ENCODE results near the gene LBH. TPM values are rescaled to one million over a fixed set of nuclear protein-coding genes. Genes with fewer than 3 reads are reported as not detected.

LBH gene
- polyA plus RNA-seq, 1 donor (not counting 4 experiments of a cell fraction or from before 2014, with no cell fraction given): 0.83 TPM

- DNase-seq (ENCODE audit: low read depth, low spot score) (no peak), FAIRE-seq (no peak)
- Histone ChIP-seq H2AFZ (ENCODE audit: control insufficient read depth, low read length) (no peak overlapping the region), H4K20me1 (ENCODE audit: control insufficient read depth, extremely low read depth, insufficient read depth, low read length) (no peaks in the 10 kb centered on the region), H3K27me3 (ENCODE audit: control insufficient read depth, extremely low read depth, insufficient read depth, low read length) (peaks cover 20% of the 10 kb centered on the region), H3K9me1 (ENCODE audit: control insufficient read depth, extremely low read depth, insufficient read depth, low read length) (no peaks in the 10 kb centered on the region), H3K4me1 (ENCODE audit: control insufficient read depth, extremely low read depth, insufficient read depth, low read length) (no peaks in the 10 kb centered on the region), H3K9me3 (ENCODE audit: control insufficient read depth, low read depth, low read length) (no peaks in the 10 kb centered on the region), H3K9ac (ENCODE audit: control insufficient read depth, extremely low read depth, insufficient read depth, low read length) (no peak overlapping the region), H3K36me3 (ENCODE audit: control insufficient read depth in 2 of 2, extremely low read depth in 1 of 2, insufficient read depth in 2 of 2, low read length in 2 of 2) (no peaks in the 10 kb centered on the region), H3K79me2 (ENCODE audit: control insufficient read depth, insufficient read depth, low read length) (no peaks in the 10 kb centered on the region), H3K4me3 (ENCODE audit: control insufficient read depth in 2 of 3, extremely low read depth in 1 of 3, insufficient read depth in 2 of 3, low read depth in 1 of 3, low read length in 3 of 3) (no peak overlapping the region), H3K27ac (ENCODE audit: control insufficient read depth, insufficient read depth, low read length) (no peak overlapping the region), H3K4me2 (ENCODE audit: control insufficient read depth, extremely low read depth, insufficient read depth, low read depth, low read length) (no peak overlapping the region)
- no peak for TF ChIP-seq EZH2 (IDR thresholded peaks at IDR 0.05; ENCODE audit: low read length)
- peak; percentile 84 to 97 (median 94) for TF ChIP-seq CTCF (optimal IDR thresholded peaks at IDR 0.05 in 1 of 3, IDR thresholded peaks at IDR 0.05 in 1 of 3, conservative IDR thresholded peaks at IDR 0.05 in 1 of 3; ENCODE audit: extremely low read depth in 1 of 3, insufficient read depth in 2 of 3, low read length in 3 of 3)
- dilution Hi-C loops (cut with MboI; ENCODE audit: extremely low pct_ligation_motif_present, low sequenced_read_pairs): no loop called here
Observed at GRCh38 chr2:30239308-30239985, 8.1 kb downstream of the LBH start.

GRCh38 chr2:30239986-30240752, 8.8 kb downstream of the LBH start:
- no peaks in the 10 kb centered on the region for H3K9me3 ChIP-seq (ENCODE audit: control insufficient read depth, low read depth, low read length)
- no peaks in the 10 kb centered on the region for H3K4me1 ChIP-seq (ENCODE audit: control insufficient read depth, extremely low read depth, insufficient read depth, low read length)
- H3K36me3 ChIP-seq (ENCODE audit: control insufficient read depth in 2 of 2, extremely low read depth in 1 of 2, insufficient read depth in 2 of 2, low read length in 2 of 2): no peaks in the 10 kb centered on the region
- H3K9ac ChIP-seq (ENCODE audit: control insufficient read depth, extremely low read depth, insufficient read depth, low read length): no peak overlapping the region
- H3K4me3 ChIP-seq (ENCODE audit: control insufficient read depth in 2 of 3, extremely low read depth in 1 of 3, insufficient read depth in 2 of 3, low read depth in 1 of 3, low read length in 3 of 3): no peak overlapping the region
- DNase-seq (ENCODE audit: low read depth, low spot score) (no peak), FAIRE-seq (no peak)
- dilution Hi-C loops (cut with MboI; ENCODE audit: extremely low pct_ligation_motif_present, low sequenced_read_pairs): no loop called here
- H2AFZ ChIP-seq (ENCODE audit: control insufficient read depth, low read length): no peak overlapping the region
- no peaks in the 10 kb centered on the region for H3K79me2 ChIP-seq (ENCODE audit: control insufficient read depth, insufficient read depth, low read length)
- no peaks in the 10 kb centered on the region for H4K20me1 ChIP-seq (ENCODE audit: control insufficient read depth, extremely low read depth, insufficient read depth, low read length)
- no peak for TF ChIP-seq EZH2 (IDR thresholded peaks at IDR 0.05; ENCODE audit: low read length)
- TF ChIP-seq CTCF (optimal IDR thresholded peaks at IDR 0.05 in 1 of 3, IDR thresholded peaks at IDR 0.05 in 1 of 3, conservative IDR thresholded peaks at IDR 0.05 in 1 of 3; ENCODE audit: extremely low read depth in 1 of 3, insufficient read depth in 2 of 3, low read length in 3 of 3): no peak
- H3K9me1 ChIP-seq (ENCODE audit: control insufficient read depth, extremely low read depth, insufficient read depth, low read length): no peaks in the 10 kb centered on the region
- no peak overlapping the region for H3K27ac ChIP-seq (ENCODE audit: control insufficient read depth, insufficient read depth, low read length)
- peaks cover 19% of the 10 kb centered on the region for H3K27me3 ChIP-seq (ENCODE audit: control insufficient read depth, extremely low read depth, insufficient read depth, low read length)
- no peak overlapping the region for H3K4me2 ChIP-seq (ENCODE audit: control insufficient read depth, extremely low read depth, insufficient read depth, low read depth, low read length)
